Measurements from ENCODE around the gene GSTT2B.

DNA sequence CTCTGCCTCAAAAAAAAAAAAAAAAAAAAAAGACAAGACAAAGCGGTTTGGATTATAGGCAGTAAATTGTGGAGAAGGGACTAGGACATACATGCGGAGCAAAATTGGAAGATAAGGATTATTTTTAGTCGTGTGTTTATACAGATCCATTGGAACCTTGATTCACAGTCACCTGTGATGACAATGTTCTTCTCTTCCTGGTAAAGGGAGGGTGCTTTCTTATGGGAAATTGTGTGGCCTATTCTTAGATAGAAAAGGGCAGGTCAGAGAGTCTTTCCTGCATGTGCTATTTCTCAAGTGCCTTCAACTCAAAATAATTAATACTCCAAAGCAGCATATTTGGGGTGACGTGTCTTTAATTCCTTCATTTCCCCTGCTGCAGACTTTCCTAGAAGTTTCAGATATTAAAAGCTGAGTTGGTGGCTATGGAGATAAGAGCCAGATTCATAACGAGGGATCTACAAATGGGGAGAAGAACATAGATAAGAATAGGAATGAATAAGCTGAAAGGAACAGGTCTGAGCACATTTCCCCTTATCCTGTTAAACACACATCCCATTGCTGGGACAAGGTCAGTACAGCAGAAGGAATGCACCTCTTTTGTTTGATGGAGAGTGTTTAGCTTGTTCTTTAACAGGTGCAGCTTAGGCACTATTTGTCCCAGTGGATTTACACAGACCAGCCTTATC, 22.5 kb downstream of the GSTT2B start:
- TF ChIP-seq, protein P1, sequence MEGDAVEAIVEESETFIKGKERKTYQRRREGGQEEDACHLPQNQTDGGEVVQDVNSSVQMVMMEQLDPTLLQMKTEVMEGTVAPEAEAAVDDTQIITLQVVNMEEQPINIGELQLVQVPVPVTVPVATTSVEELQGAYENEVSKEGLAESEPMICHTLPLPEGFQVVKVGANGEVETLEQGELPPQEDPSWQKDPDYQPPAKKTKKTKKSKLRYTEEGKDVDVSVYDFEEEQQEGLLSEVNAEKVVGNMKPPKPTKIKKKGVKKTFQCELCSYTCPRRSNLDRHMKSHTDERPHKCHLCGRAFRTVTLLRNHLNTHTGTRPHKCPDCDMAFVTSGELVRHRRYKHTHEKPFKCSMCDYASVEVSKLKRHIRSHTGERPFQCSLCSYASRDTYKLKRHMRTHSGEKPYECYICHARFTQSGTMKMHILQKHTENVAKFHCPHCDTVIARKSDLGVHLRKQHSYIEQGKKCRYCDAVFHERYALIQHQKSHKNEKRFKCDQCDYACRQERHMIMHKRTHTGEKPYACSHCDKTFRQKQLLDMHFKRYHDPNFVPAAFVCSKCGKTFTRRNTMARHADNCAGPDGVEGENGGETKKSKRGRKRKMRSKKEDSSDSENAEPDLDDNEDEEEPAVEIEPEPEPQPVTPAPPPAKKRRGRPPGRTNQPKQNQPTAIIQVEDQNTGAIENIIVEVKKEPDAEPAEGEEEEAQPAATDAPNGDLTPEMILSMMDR (IDR thresholded peaks at IDR 0.05): no peak
- TF ChIP-seq POLR2AphosphoS5 (IDR thresholded peaks at IDR 0.05) (no peak), EP300 (IDR thresholded peaks at IDR 0.05) (no peak), POLR2A (IDR thresholded peaks at IDR 0.05; ENCODE audit: low read depth) (no peak)
